Superior temporal gyrus (tissue), 1 donor: ENCODE measurements around the gene NCR3LG1.

Experiments
- DNase-seq: peaks from one replicate; pipeline ENCODE4 v3.0.0-alpha.2; 2016; ENCODE audit errors: extremely low spot score

The NCR3LG1 gene

GRCh38 chr11:17371614-17372013 is 20.0 kb downstream of the NCR3LG1 start:
- DNase-seq, result no peak

- no peak for DNase-seq
These were observed 23.9 kb downstream of the NCR3LG1 start for GRCh38 chr11:17375547-17375946.

- no peak for DNase-seq
These were observed 24.9 kb downstream of the NCR3LG1 start for GRCh38 chr11:17376493-17376892.

GRCh38 chr11:17378655-17379054 is 27.1 kb downstream of the NCR3LG1 start:
- no peak for DNase-seq

GRCh38 chr11:17379383-17380180 is 28.0 kb downstream of the NCR3LG1 start:
- DNase-seq, result no peak

GRCh38 chr11:17381156-17381555 is 29.6 kb downstream of the NCR3LG1 start:
- no peak for DNase-seq

GRCh38 chr11:17382046-17382728 is 30.6 kb downstream of the NCR3LG1 start:
- DNase-seq, result no peak

- DNase-seq, result no peak
These were observed 31.9 kb downstream of the NCR3LG1 start for GRCh38 chr11:17383461-17383860.

GRCh38 chr11:17384002-17384511 is 32.5 kb downstream of the NCR3LG1 start:
- peak; percentile 93 for DNase-seq

GRCh38 chr11:17385492-17385891 is 33.9 kb downstream of the NCR3LG1 start:
- DNase-seq, result no peak

- no peak for DNase-seq
These were observed 34.3 kb downstream of the NCR3LG1 start for GRCh38 chr11:17385926-17386325.

- DNase-seq, result peak; percentile 60
These were observed 34.9 kb downstream of the NCR3LG1 start for GRCh38 chr11:17386331-17387084.

GRCh38 chr11:17387254-17387653 is 35.7 kb downstream of the NCR3LG1 start:
- DNase-seq, result no peak

- no peak for DNase-seq
These were observed 36.2 kb downstream of the NCR3LG1 start for GRCh38 chr11:17387811-17388210.

GRCh38 chr11:17388609-17389210 is 37.1 kb downstream of the NCR3LG1 start, which contains the start of gene KCNJ11:
KCNJ11 (minus strand) TSS chr11:17388659; CDS start chr11:17388091, 568 bp downstream.
- DNase-seq, result no peak

GRCh38 chr11:17389211-17389956 is 37.8 kb downstream of the NCR3LG1 start:
- DNase-seq, result peak; percentile 35

GRCh38 chr11:17389957-17390649 is 38.5 kb downstream of the NCR3LG1 start:
- no peak for DNase-seq

- DNase-seq, result no peak
These were observed 40.1 kb downstream of the NCR3LG1 start for GRCh38 chr11:17391493-17392355.

- no peak for DNase-seq
These were observed 41.3 kb downstream of the NCR3LG1 start for GRCh38 chr11:17392872-17393271.
